Thyroid gland (tissue), 4 donors: Measurements from ENCODE around the gene PEPD.

Source experiments
- CTCF ChIP-seq, 6 experiments: fragments of 200-600 bp in 3 of 6; fragments of 450-650 bp in 3 of 6; sonication (generic) in 3 of 6; IDR thresholded peaks; one replicate each; pipeline ENCODE4 v1.5.1; 2016 to 2019; ENCODE audit warnings: antibody characterized with exemption in 6 of 6, mild to moderate bottlenecking in 2 of 6, inconsistent platforms in 1 of 6, moderate library complexity in 1 of 6
- POLR2A ChIP-seq, 2 donors: fragments of 450-650 bp; IDR thresholded peaks; one replicate each; pipeline ENCODE4 v1.6.1; 2017; ENCODE audit warnings: antibody characterized with exemption in 2 of 2, mild to moderate bottlenecking in 2 of 2, moderate library complexity in 1 of 2

GRCh38 chr19:33434886-33435705 lies 86.5 kb downstream of the PEPD start:
- TF ChIP-seq CTCF (IDR thresholded peaks at IDR 0.05) (no peak), POLR2A (IDR thresholded peaks at IDR 0.05) (no peak)
